Activated T-helper 2 cell treated with anti-CD3 and anti-CD28 coated beads, Interferon-gamma antibody, Interleukin-2, Interleukin-4, amounts not matched to agents 10 μg/mL and 5 μg/mL and 100 μg/mL, durations not matched to agents 14 hours and 24 hours and 36 hours (primary cell): ENCODE data around the gene ZNF775. TPM values are rescaled to one million over a fixed set of nuclear protein-coding genes. Genes with fewer than 3 reads are reported as not detected.
A peak's percentile ranks its signal among the peaks of the same experiment; 100 is the strongest.

Source experiments
- DNase-seq: peaks from one replicate; pipeline ENCODE4 v3.0.0; 2021; ENCODE audit warnings: low spot score
- H3K27ac Mint-ChIP-seq: one replicate; pipeline ENCODE4 v1.8.0; 2021; ENCODE audit warnings: mixed read lengths
- H3K27me3 Mint-ChIP-seq: one replicate; pipeline ENCODE4 v1.8.0; 2021; ENCODE audit warnings: low read depth, mixed read lengths
- H3K36me3 Mint-ChIP-seq: one replicate; pipeline ENCODE4 v1.8.0; 2021; ENCODE audit warnings: low read depth, mixed read lengths
- H3K4me1 Mint-ChIP-seq: one replicate; pipeline ENCODE4 v1.8.0; 2021; ENCODE audit warnings: low read depth, mixed read lengths
- H3K4me3 Mint-ChIP-seq: one replicate; pipeline ENCODE4 v1.8.0; 2021; ENCODE audit warnings: low read depth, mild to moderate bottlenecking, moderate library complexity, mixed read lengths
- H3K9me3 Mint-ChIP-seq: one replicate; pipeline ENCODE4 v1.8.0; 2021; ENCODE audit warnings: mixed read lengths
- intact Hi-C: fragments of 100-400 bp; cut with micrococcal nuclease; formaldehyde crosslinking; loops from one replicate; pipeline ENCODE4 v1.15.1; 2023
- total RNA-seq: library from RNA; stranded (reverse); gene quantifications from 2 replicates; pipeline ENCODE4 v1.2.3, GENCODE V29; 2022

ZNF775 gene
- total RNA-seq, 1 donor from 2014 or later, result 4.5 TPM

DNA sequence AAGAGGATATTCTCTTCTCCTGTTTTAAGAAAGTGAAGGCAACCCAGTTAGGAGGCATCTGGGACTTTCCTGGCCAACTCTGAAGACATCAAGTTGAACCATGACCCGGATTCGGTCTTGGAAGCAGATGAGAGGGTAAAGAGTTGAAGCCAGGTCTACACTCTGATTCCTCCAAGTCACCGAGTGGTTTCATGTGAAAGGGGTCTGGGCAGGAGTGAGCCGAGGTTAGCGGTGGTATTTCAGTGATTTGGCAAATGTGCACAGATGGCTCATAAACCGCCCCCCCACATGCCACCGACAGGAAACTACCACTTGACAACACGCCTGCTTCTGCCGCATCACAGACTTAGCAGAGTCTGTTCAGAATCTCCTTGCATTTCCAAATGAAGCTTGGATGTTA lies 21.9 kb upstream of the ZNF775 start:
- H3K36me3 Mint-ChIP-seq, result no peaks in the 10 kb centered on the region
- intact Hi-C loops, result loop anchor here (1.0 to 5.0 kb wide), 6 partner anchors 11 to 400 kb away; partner anchors contain the start of genes ACTR3C, LRRC61, REPIN1 and ZNF775
- H3K27ac Mint-ChIP-seq, result peak overlapping the region; percentile 68
- H3K9me3 Mint-ChIP-seq, result no peaks in the 10 kb centered on the region
- peak overlapping the region; percentile 27 for H3K4me3 Mint-ChIP-seq
- H3K27me3 Mint-ChIP-seq, result peaks cover 4% of the 10 kb centered on the region
- peaks cover 33% of the 10 kb centered on the region for H3K4me1 Mint-ChIP-seq
- DNase-seq, result peak; percentile 34

DNA sequence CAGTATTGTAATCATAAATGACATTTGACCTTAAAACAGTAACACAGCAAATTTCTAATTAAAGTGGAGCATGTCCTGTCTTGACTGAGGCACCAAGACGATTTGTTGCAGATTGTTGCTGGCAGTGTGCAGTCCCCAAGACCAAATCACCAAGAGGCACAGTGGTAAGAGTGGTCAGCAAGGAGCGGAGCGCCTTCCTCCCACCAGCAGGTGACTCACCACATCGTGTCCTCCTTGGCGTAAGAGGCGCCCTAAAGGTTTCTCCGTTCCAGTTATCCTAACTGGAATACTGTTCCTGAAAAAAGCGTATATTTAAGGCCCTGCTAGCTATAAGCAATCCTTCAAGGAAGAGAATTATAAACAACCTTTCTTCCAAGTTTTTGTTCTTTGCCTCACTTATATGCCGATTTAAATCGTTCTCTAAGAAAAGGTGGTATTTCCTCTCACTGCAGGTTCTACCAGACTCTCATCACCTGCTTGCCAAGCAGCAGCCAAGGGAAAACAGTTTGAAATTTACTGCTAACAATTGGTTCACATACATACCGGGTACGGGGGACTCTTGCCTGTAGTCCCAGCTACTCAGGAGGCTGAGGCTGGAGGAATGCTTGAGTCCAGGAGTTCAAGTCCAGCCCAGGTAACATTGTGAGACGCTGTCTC lies 21.2 kb upstream of the ZNF775 start:
- H3K4me3 Mint-ChIP-seq, result no peak overlapping the region
- H3K4me1 Mint-ChIP-seq, result peaks cover 33% of the 10 kb centered on the region
- DNase-seq, result no peak
- H3K36me3 Mint-ChIP-seq, result no peaks in the 10 kb centered on the region
- H3K27me3 Mint-ChIP-seq, result peaks cover 2% of the 10 kb centered on the region
- intact Hi-C loops, result loop anchor here (1.0 to 5.0 kb wide), 6 partner anchors 10 to 399 kb away; partner anchors contain the start of genes ACTR3C, LRRC61, REPIN1 and ZNF775
- H3K27ac Mint-ChIP-seq, result peak overlapping the region; percentile 68
- H3K9me3 Mint-ChIP-seq, result no peaks in the 10 kb centered on the region

DNA sequence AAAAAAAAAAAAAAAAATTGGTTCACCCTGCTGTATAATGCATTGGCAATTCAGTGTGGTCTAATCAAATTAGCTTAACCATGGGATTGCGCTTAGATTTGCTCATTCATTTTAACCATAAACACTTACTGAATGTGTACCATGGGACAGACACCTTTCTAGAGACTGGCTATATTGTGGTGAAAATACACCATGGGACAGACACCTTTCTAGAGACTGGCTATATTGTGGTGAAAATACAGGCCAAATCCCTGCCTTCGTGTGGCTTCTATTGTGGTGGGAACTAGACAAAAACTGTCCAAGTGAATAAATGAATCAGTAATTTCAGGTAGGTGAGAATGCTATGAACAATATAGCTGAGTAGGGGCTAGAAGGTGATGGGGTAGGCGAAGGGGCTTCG lies 20.7 kb upstream of the ZNF775 start:
- Mint-ChIP-seq H3K4me1 (peaks cover 33% of the 10 kb centered on the region), H3K9me3 (no peaks in the 10 kb centered on the region), H3K27me3 (no peaks in the 10 kb centered on the region), H3K4me3 (no peak overlapping the region), H3K36me3 (no peaks in the 10 kb centered on the region), H3K27ac (no peak overlapping the region)
- no peak for DNase-seq
- intact Hi-C loops, result loop anchor here (5.0 kb wide), 2 partner anchors 36 to 399 kb away; partner anchors contain the start of genes ACTR3C and LRRC61

DNA sequence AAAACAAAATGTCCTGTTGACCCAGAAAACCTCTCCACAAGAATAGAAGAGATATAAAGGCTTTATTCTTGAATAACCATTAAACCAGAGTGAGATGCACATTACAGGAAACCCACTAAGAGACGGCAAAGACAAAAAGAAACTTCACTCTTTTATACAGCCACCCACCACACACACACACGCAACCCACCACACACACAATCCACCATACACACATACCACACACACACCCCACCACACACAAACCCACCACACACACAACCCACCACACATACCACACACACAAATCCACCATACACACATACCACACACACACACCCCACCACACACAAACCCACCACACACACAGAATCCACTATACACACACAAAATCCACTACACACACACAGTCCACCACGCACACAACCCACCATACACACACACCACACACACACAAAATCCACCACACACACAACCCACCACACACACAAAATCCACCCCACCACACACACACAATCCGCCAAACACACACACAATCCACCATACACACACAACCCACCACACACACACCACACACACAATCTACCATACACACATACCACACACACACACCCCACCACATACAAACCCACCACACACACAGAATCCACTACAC lies 20.0 kb upstream of the ZNF775 start:
- intact Hi-C loops, result loop anchor here (5.0 kb wide), 2 partner anchors 37 to 398 kb away; partner anchors contain the start of genes ACTR3C and LRRC61
- Mint-ChIP-seq H3K9me3 (no peaks in the 10 kb centered on the region), H3K4me1 (peaks cover 37% of the 10 kb centered on the region), H3K36me3 (no peaks in the 10 kb centered on the region), H3K27ac (no peak overlapping the region), H3K27me3 (no peaks in the 10 kb centered on the region), H3K4me3 (no peak overlapping the region)
- DNase-seq, result no peak

DNA sequence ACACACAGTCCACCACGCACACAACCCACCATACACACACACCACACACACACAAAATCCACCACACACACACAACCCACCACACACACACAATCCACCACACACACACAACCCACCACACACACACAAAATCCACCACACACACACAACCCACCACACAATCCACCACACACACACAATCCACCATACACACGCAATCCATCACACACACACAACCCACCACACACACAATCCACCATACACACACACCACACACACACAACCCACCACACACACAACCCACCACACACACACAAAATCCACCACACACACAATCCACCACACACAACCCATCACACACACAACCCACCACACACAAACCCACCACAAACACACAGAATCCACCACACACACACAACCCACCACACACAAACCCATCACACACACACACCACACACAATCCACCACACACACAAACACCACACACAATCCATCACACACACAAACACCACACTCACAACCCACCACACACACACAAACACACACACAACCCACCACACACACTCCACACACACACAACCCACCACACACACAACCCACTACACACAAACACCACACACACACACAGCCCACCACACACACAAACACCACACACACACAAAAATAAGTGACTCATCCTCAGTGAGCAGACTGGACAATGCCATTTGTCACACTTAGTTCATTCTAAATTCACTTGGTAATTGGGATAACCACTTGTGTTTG lies 19.3 kb upstream of the ZNF775 start:
- Mint-ChIP-seq H3K9me3 (no peaks in the 10 kb centered on the region), H3K4me1 (peaks cover 40% of the 10 kb centered on the region), H3K4me3 (no peak overlapping the region), H3K27me3 (no peaks in the 10 kb centered on the region), H3K36me3 (no peaks in the 10 kb centered on the region), H3K27ac (peak overlapping the region; percentile 40)
- intact Hi-C loops, result loop anchor here (5.0 kb wide), 2 partner anchors 37 to 398 kb away; partner anchors contain the start of genes ACTR3C and LRRC61
- no peak for DNase-seq

DNA sequence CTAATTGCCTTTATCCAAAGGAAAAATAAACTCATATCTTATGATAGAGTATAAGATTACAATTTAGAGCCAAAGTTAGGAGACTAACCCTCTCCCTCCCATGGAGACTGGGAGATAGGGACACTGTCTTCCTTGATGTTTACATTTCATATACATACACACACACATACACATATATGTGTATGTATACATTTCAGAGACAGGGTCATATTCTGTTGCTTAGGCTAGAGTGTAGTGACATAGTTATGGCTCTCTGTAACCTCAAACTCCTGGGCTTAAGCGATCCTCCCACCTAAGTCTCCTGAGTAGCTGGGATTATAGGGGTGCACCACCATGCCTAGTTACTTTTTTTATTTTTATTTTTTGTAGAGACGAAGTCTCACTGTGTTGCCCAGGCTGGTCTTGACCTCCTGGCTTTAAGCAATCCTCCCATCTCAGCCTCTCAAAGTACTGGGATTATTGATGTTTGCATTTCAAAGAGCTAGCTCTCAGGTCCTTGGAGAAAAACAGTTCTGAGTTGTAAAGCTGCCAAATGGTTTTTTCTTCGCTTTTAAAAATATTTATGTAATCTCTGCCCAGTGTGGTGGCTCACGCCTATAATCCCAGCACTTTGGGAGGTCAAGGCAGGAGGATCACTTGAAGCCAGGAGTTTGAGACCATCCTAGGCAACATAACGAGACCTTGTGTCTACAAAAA lies 18.6 kb upstream of the ZNF775 start:
- peaks cover 43% of the 10 kb centered on the region for H3K4me1 Mint-ChIP-seq
- no peaks in the 10 kb centered on the region for H3K9me3 Mint-ChIP-seq
- H3K27ac Mint-ChIP-seq, result peak overlapping the region; percentile 40
- H3K27me3 Mint-ChIP-seq, result no peaks in the 10 kb centered on the region
- intact Hi-C loops, result no loop called here
- no peaks in the 10 kb centered on the region for H3K36me3 Mint-ChIP-seq
- no peak for DNase-seq
- no peak overlapping the region for H3K4me3 Mint-ChIP-seq

DNA sequence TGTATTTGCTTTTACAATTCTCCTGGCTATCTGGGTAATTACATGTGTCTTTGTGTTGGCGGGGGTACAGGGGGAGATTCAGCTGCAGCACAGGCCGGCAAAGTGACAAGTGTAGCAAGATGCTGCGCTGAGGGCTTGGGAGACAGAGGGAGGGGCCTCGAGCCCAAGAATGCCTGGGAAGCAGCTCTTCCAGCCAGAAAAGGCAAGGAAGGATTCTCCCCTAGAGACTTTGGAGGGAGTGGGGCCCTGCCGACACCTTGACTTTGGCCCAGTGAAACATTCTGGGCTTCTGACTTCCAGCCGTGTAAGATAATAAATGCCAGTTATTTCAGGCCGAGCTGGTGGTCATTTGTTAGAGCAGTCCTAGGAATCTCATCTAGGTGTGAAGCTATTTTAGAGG lies 17.7 kb upstream of the ZNF775 start:
- no peak overlapping the region for H3K27ac Mint-ChIP-seq
- DNase-seq, result no peak
- H3K9me3 Mint-ChIP-seq, result no peaks in the 10 kb centered on the region
- H3K4me1 Mint-ChIP-seq, result peaks cover 43% of the 10 kb centered on the region
- intact Hi-C loops, result no loop called here
- H3K4me3 Mint-ChIP-seq, result no peak overlapping the region
- H3K36me3 Mint-ChIP-seq, result no peaks in the 10 kb centered on the region
- H3K27me3 Mint-ChIP-seq, result no peaks in the 10 kb centered on the region

- intact Hi-C loops, result no loop called here
- Mint-ChIP-seq H3K36me3 (no peaks in the 10 kb centered on the region), H3K4me1 (peaks cover 39% of the 10 kb centered on the region), H3K4me3 (no peak overlapping the region), H3K27ac (no peak overlapping the region), H3K9me3 (no peaks in the 10 kb centered on the region), H3K27me3 (no peaks in the 10 kb centered on the region)
- no peak for DNase-seq
These were observed 17.1 kb upstream of the ZNF775 start for GRCh38 chr7:150361807-150362621.

GRCh38 chr7:150363370-150363769 lies 15.8 kb upstream of the ZNF775 start:
- H3K4me1 Mint-ChIP-seq, result peaks cover 35% of the 10 kb centered on the region

DNA sequence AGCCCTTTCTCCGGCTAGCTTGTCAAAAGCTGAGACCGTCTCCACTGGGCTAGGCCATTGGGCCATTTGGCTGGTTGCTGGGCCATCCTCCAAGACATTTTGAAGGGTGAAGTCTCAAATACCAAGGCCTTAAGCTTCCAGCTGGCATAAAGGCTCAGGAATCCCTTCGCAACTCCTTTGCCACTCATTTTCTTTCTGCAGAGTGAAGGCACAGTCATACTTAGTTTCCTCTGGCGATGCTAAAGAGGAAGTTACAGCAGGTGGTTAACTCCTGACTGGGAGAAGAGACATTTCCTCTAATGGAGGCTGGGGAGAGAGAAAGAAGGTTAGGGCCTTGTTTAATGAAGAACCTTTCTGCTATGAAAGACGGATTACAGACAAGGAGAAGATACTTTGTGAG lies 15.3 kb upstream of the ZNF775 start:
- intact Hi-C loops, result no loop called here
- no peak for DNase-seq
- no peaks in the 10 kb centered on the region for H3K9me3 Mint-ChIP-seq
- H3K27ac Mint-ChIP-seq, result no peak overlapping the region
- H3K36me3 Mint-ChIP-seq, result peaks cover under 1% of the 10 kb centered on the region
- H3K27me3 Mint-ChIP-seq, result no peaks in the 10 kb centered on the region
- H3K4me1 Mint-ChIP-seq, result peaks cover 33% of the 10 kb centered on the region
- H3K4me3 Mint-ChIP-seq, result no peak overlapping the region

More at GRCh38 chr7:150363370-150363769, 15.8 kb upstream of the ZNF775 start:
- intact Hi-C loops, result no loop called here
- Mint-ChIP-seq H3K4me3 (no peak overlapping the region), H3K27me3 (no peaks in the 10 kb centered on the region), H3K9me3 (no peaks in the 10 kb centered on the region), H3K27ac (no peak overlapping the region), H3K36me3 (no peaks in the 10 kb centered on the region)
- no peak for DNase-seq

- intact Hi-C loops, result no loop called here
- Mint-ChIP-seq H3K4me3 (no peak overlapping the region), H3K4me1 (peaks cover 31% of the 10 kb centered on the region), H3K27me3 (no peaks in the 10 kb centered on the region), H3K9me3 (no peaks in the 10 kb centered on the region), H3K36me3 (peaks cover 8% of the 10 kb centered on the region), H3K27ac (no peak overlapping the region)
- DNase-seq, result no peak
These were observed 13.9 kb upstream of the ZNF775 start for GRCh38 chr7:150365194-150365593.
